Measurements from ENCODE around the gene SORL1.
"Not testable (repeated sequence)": the region's sequence is repeated elsewhere in the genome, so short reads cannot be mapped to it uniquely, and the experiment has no call there.

Gene SORL1

DNA sequence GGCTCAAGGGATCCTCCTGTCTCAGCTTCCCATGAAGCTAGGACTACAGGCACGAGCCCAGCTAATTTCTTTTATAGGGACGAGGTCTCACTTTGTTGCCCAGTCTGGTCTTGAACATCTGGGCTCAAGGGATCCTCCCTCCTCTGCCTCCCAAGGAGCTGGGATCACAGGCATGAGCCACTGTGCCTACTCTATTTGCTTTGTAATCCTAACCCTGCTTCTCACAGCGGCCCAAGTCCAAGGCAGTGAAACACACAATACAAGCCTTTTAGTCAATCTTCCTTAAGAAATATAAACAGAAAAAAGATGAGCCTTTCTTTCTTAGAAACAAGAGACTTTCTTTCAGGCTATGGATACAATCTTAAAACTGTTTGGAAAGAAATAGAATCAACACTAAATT is 115.9 kb downstream of the SORL1 start:
- H3F3A ChIP-seq (ENCODE audit: insufficient read depth, low read length) = no peaks in the 10 kb centered on the region
- H3K27me3 ChIP-seq (ENCODE audit: insufficient read depth, low read length) = no peaks in the 10 kb centered on the region
- TF ChIP-seq EZH2 (IDR thresholded peaks at IDR 0.05; ENCODE audit: borderline replicate concordance, low read length) = no peak
- TF ChIP-seq, protein P1, sequence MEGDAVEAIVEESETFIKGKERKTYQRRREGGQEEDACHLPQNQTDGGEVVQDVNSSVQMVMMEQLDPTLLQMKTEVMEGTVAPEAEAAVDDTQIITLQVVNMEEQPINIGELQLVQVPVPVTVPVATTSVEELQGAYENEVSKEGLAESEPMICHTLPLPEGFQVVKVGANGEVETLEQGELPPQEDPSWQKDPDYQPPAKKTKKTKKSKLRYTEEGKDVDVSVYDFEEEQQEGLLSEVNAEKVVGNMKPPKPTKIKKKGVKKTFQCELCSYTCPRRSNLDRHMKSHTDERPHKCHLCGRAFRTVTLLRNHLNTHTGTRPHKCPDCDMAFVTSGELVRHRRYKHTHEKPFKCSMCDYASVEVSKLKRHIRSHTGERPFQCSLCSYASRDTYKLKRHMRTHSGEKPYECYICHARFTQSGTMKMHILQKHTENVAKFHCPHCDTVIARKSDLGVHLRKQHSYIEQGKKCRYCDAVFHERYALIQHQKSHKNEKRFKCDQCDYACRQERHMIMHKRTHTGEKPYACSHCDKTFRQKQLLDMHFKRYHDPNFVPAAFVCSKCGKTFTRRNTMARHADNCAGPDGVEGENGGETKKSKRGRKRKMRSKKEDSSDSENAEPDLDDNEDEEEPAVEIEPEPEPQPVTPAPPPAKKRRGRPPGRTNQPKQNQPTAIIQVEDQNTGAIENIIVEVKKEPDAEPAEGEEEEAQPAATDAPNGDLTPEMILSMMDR (IDR thresholded peaks at IDR 0.05; ENCODE audit: low read length) = no peak
- H3K9ac ChIP-seq (ENCODE audit: low read length) = no peak overlapping the region
- no peak overlapping the region for H3K4me3 ChIP-seq (ENCODE audit: low read depth, low read length, poor library complexity, severe bottlenecking)
- H3K4me2 ChIP-seq (ENCODE audit: low read length) = no peak overlapping the region
- H3K4me1 ChIP-seq (ENCODE audit: insufficient read depth, low read length, severe bottlenecking) = peaks cover 43% of the 10 kb centered on the region
- peaks cover 80% of the 10 kb centered on the region for H3K36me3 ChIP-seq (ENCODE audit: insufficient read depth, low read length)
- no peak overlapping the region for H2AFZ ChIP-seq (ENCODE audit: low read length)
- no peaks in the 10 kb centered on the region for H3K9me3 ChIP-seq (ENCODE audit: low read length)
- H4K20me1 ChIP-seq (ENCODE audit: insufficient read depth, low read length) = no peaks in the 10 kb centered on the region
- no peaks in the 10 kb centered on the region for H3K79me2 ChIP-seq (ENCODE audit: insufficient read depth, low read length)
- H3K27ac ChIP-seq (ENCODE audit: low read depth, low read length, poor library complexity, severe bottlenecking) = peak overlapping the region; percentile 81
- H3K9me2 ChIP-seq (ENCODE audit: low read depth, low read length) = no peaks in the 10 kb centered on the region

DNA sequence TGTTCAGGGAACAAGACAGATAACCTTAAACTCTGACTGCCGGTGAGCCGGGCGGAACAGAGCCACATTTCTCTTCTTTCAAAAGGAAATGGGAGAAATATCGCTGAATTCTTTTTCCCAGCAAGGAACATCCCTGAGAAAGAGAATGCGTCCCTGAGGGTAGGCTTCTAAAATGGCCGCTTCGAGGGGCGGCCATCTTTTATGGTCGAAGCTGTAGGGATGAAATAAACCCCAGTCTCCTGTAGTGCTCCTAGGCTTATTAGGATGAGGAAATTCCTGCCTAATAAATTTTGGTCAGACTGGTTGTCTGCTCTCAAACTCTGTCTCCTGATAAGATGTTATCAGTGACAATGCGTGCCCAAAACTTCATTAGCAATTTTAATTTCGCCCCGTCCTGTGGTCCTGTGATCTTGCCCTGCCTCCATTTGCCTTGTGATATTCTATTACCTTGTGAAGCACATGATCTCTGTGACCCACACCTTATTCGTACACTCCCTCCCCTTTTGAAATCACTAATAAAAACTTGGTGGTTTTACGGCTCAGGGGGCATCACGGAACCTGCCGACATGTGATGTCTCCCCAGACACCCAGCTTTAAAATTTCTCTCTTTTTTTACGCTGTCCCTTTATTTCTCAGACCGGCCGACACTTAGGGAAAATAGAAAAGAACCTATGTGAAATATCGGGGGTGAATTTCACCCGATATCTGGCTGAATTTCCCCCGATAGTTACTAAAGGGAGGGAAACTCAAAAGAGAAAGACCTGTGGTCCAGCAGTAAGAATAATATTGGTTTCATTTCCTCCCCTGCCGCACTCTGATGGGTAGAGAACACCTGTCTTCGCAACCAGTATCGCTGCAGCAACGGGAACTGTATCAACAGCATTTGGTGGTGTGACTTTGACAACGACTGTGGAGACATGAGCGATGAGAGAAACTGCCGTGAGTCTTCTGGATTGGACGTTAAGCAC is 117.5 kb downstream of the SORL1 start:
- not testable (repeated sequence) for H3K79me2 ChIP-seq (ENCODE audit: insufficient read depth, low read length); H3K27me3 ChIP-seq (ENCODE audit: insufficient read depth, low read length); H3K9me2 ChIP-seq (ENCODE audit: low read depth, low read length); H4K20me1 ChIP-seq (ENCODE audit: insufficient read depth, low read length); H2AFZ ChIP-seq (ENCODE audit: low read length); H3K9me3 ChIP-seq (ENCODE audit: low read length); H3F3A ChIP-seq (ENCODE audit: insufficient read depth, low read length)
- Histone ChIP-seq H3K4me3 (ENCODE audit: low read depth, low read length, poor library complexity, severe bottlenecking) (peak overlapping the region; percentile 16), H3K9ac (ENCODE audit: low read length) (peak overlapping the region; percentile 33; the same call in 1 of the 2 replicates), H3K36me3 (ENCODE audit: insufficient read depth, low read length) (peaks cover 80% of the 10 kb centered on the region), H3K4me1 (ENCODE audit: insufficient read depth, low read length, severe bottlenecking) (peaks cover 43% of the 10 kb centered on the region), H3K4me2 (ENCODE audit: low read length) (peak overlapping the region; percentile 61), H3K27ac (ENCODE audit: low read depth, low read length, poor library complexity, severe bottlenecking) (peak overlapping the region; percentile 89)

DNA sequence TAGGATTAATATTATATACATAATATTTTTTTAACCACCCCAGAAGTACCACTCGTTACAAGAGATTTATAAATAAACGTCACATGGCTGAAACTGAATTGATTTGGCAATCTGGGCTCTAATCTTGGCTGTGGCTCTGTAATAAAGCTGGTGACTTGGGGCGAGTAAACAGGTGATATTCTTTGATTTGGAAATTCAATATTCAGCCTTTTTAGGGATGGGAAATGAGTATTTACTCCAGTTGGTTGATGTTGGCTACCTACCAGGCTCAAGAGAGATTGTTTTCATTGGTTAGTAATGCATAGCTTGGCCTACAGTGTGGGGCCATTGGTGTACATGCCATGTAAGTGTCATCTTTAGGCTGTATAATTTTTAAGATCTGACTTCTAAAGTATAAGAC is 118.3 kb downstream of the SORL1 start:
- H3K27me3 ChIP-seq (ENCODE audit: insufficient read depth, low read length) = no peaks in the 10 kb centered on the region
- H3K4me1 ChIP-seq (ENCODE audit: insufficient read depth, low read length, severe bottlenecking) = peaks cover 43% of the 10 kb centered on the region
- no peak overlapping the region for H3K4me3 ChIP-seq (ENCODE audit: low read depth, low read length, poor library complexity, severe bottlenecking)
- no peaks in the 10 kb centered on the region for H3K79me2 ChIP-seq (ENCODE audit: insufficient read depth, low read length)
- no peaks in the 10 kb centered on the region for H4K20me1 ChIP-seq (ENCODE audit: insufficient read depth, low read length)
- TF ChIP-seq, protein P1 (IDR thresholded peaks at IDR 0.05; ENCODE audit: low read length) = no peak
- no peak for TF ChIP-seq EZH2 (IDR thresholded peaks at IDR 0.05; ENCODE audit: borderline replicate concordance, low read length)
- H3F3A ChIP-seq (ENCODE audit: insufficient read depth, low read length) = no peaks in the 10 kb centered on the region
- H3K4me2 ChIP-seq (ENCODE audit: low read length) = no peak overlapping the region; the same call in 1 of the 2 replicates
- no peak overlapping the region for H3K9ac ChIP-seq (ENCODE audit: low read length)
- H3K9me2 ChIP-seq (ENCODE audit: low read depth, low read length) = no peaks in the 10 kb centered on the region
- peaks cover 80% of the 10 kb centered on the region for H3K36me3 ChIP-seq (ENCODE audit: insufficient read depth, low read length)
- H3K27ac ChIP-seq (ENCODE audit: low read depth, low read length, poor library complexity, severe bottlenecking) = peak overlapping the region; percentile 89
- no peaks in the 10 kb centered on the region for H3K9me3 ChIP-seq (ENCODE audit: low read length)
- no peak overlapping the region for H2AFZ ChIP-seq (ENCODE audit: low read length)
